Activated naive CD8-positive, alpha-beta T cell treated with anti-CD3 and anti-CD28 coated beads for 36 hours (primary cell): Measurements from ENCODE around the gene CYGB. TPM values are rescaled to one million over a fixed set of nuclear protein-coding genes. Genes with fewer than 3 reads are reported as not detected.
"Not testable (repeated sequence)": the region's sequence is repeated elsewhere in the genome, so short reads cannot be mapped to it uniquely, and the experiment has no call there.

Experiments used
- DNase-seq: peaks from one replicate; pipeline ENCODE4 v3.0.0; 2021
- H3K27ac Mint-ChIP-seq: one replicate; pipeline ENCODE4 v1.8.0; 2022; ENCODE audit warnings: mild to moderate bottlenecking, moderate library complexity, mixed read lengths
- H3K27me3 Mint-ChIP-seq: one replicate; pipeline ENCODE4 v1.8.0; 2022; ENCODE audit warnings: mild to moderate bottlenecking, mixed read lengths
- H3K36me3 Mint-ChIP-seq: one replicate; pipeline ENCODE4 v1.8.0; 2021; ENCODE audit warnings: mild to moderate bottlenecking, mixed read lengths
- H3K4me1 Mint-ChIP-seq: one replicate; pipeline ENCODE4 v1.8.0; 2021; ENCODE audit warnings: mixed read lengths
- H3K4me3 Mint-ChIP-seq: one replicate; pipeline ENCODE4 v1.8.0; 2022; ENCODE audit warnings: mild to moderate bottlenecking, moderate library complexity, mixed read lengths
- H3K9me3 Mint-ChIP-seq: one replicate; pipeline ENCODE4 v1.8.0; 2022; ENCODE audit warnings: mixed read lengths
- total RNA-seq, 2 experiments: library from RNA; stranded (reverse); gene quantifications; one replicate each; pipeline ENCODE4 v1.2.3, GENCODE V29; 2021

CYGB gene
- total RNA-seq, 2 experiments from 2014 or later, result 0.33 to 0.62 TPM

GRCh38 chr17:76572201-76572910 lies 34.8 kb upstream of the CYGB start:
- peaks cover 10% of the 10 kb centered on the region for H3K4me1 Mint-ChIP-seq
- H3K4me3 Mint-ChIP-seq, result no peak overlapping the region
- DNase-seq, result no peak
- no peaks in the 10 kb centered on the region for H3K27me3 Mint-ChIP-seq
- H3K9me3 Mint-ChIP-seq, result no peaks in the 10 kb centered on the region
- H3K27ac Mint-ChIP-seq, result no peak overlapping the region
- H3K36me3 Mint-ChIP-seq, result peaks cover 6% of the 10 kb centered on the region

GRCh38 chr17:76570877-76571471 lies 33.5 kb upstream of the CYGB start:
- H3K4me3 Mint-ChIP-seq, result no peak overlapping the region

GRCh38 chr17:76570457-76570856 lies 32.9 kb upstream of the CYGB start:
- no peak overlapping the region for H3K27ac Mint-ChIP-seq
- no peaks in the 10 kb centered on the region for H3K27me3 Mint-ChIP-seq
- no peaks in the 10 kb centered on the region for H3K9me3 Mint-ChIP-seq
- H3K4me1 Mint-ChIP-seq, result peaks cover 22% of the 10 kb centered on the region
- H3K36me3 Mint-ChIP-seq, result peaks cover 18% of the 10 kb centered on the region
- no peak for DNase-seq
- H3K4me3 Mint-ChIP-seq, result no peak overlapping the region

More at GRCh38 chr17:76570877-76571471, 33.5 kb upstream of the CYGB start:
- Mint-ChIP-seq H3K4me1 (peaks cover 18% of the 10 kb centered on the region), H3K27ac (no peak overlapping the region), H3K9me3 (no peaks in the 10 kb centered on the region), H3K36me3 (peaks cover 14% of the 10 kb centered on the region), H3K27me3 (no peaks in the 10 kb centered on the region)
- DNase-seq, result no peak

GRCh38 chr17:76569607-76570279 lies 32.2 kb upstream of the CYGB start:
- no peaks in the 10 kb centered on the region for H3K9me3 Mint-ChIP-seq
- DNase-seq, result no peak
- H3K27me3 Mint-ChIP-seq, result no peaks in the 10 kb centered on the region
- H3K4me1 Mint-ChIP-seq, result peaks cover 26% of the 10 kb centered on the region
- no peak overlapping the region for H3K4me3 Mint-ChIP-seq
- H3K36me3 Mint-ChIP-seq, result peaks cover 25% of the 10 kb centered on the region
- H3K27ac Mint-ChIP-seq, result no peak overlapping the region

- DNase-seq, result no peak
- Mint-ChIP-seq H3K27ac (no peak overlapping the region), H3K27me3 (no peaks in the 10 kb centered on the region), H3K4me1 (peaks cover 26% of the 10 kb centered on the region), H3K36me3 (peaks cover 25% of the 10 kb centered on the region), H3K4me3 (no peak overlapping the region), H3K9me3 (no peaks in the 10 kb centered on the region)
Measured at GRCh38 chr17:76568811-76569221, 31.3 kb upstream of the CYGB start.

GRCh38 chr17:76567634-76568432 lies 30.3 kb upstream of the CYGB start:
- no peaks in the 10 kb centered on the region for H3K9me3 Mint-ChIP-seq
- H3K4me3 Mint-ChIP-seq, result no peak overlapping the region
- no peaks in the 10 kb centered on the region for H3K27me3 Mint-ChIP-seq
- H3K4me1 Mint-ChIP-seq, result peaks cover 33% of the 10 kb centered on the region
- peaks cover 32% of the 10 kb centered on the region for H3K36me3 Mint-ChIP-seq
- no peak for DNase-seq
- H3K27ac Mint-ChIP-seq, result no peak overlapping the region

GRCh38 chr17:76566988-76567431 lies 29.5 kb upstream of the CYGB start:
- Mint-ChIP-seq H3K9me3 (no peaks in the 10 kb centered on the region), H3K36me3 (peaks cover 37% of the 10 kb centered on the region), H3K4me3 (peak overlapping the region; percentile 32), H3K27ac (peak overlapping the region; percentile 65), H3K4me1 (peaks cover 39% of the 10 kb centered on the region), H3K27me3 (no peaks in the 10 kb centered on the region)
- DNase-seq, result no peak

- H3K27me3 Mint-ChIP-seq, result no peaks in the 10 kb centered on the region
- H3K4me3 Mint-ChIP-seq, result no peak overlapping the region
- DNase-seq, result no peak
- no peaks in the 10 kb centered on the region for H3K9me3 Mint-ChIP-seq
- peaks cover 41% of the 10 kb centered on the region for H3K36me3 Mint-ChIP-seq
- H3K27ac Mint-ChIP-seq, result peak overlapping the region; percentile 65
- peaks cover 43% of the 10 kb centered on the region for H3K4me1 Mint-ChIP-seq
Measured at GRCh38 chr17:76566613-76566943, 29.1 kb upstream of the CYGB start.

GRCh38 chr17:76565728-76566612 lies 28.5 kb upstream of the CYGB start:
- DNase-seq, result no peak
- Mint-ChIP-seq H3K27me3 (no peaks in the 10 kb centered on the region), H3K4me3 (no peak overlapping the region), H3K4me1 (peaks cover 49% of the 10 kb centered on the region), H3K27ac (peak overlapping the region; percentile 23), H3K36me3 (peaks cover 47% of the 10 kb centered on the region), H3K9me3 (no peaks in the 10 kb centered on the region)

GRCh38 chr17:76564991-76565727 lies 27.6 kb upstream of the CYGB start:
- H3K36me3 Mint-ChIP-seq, result peaks cover 51% of the 10 kb centered on the region
- not testable (repeated sequence) for DNase-seq, H3K27me3 Mint-ChIP-seq, H3K9me3 Mint-ChIP-seq, H3K4me3 Mint-ChIP-seq
- H3K27ac Mint-ChIP-seq, result peak overlapping the region; percentile 23
- H3K4me1 Mint-ChIP-seq, result peaks cover 57% of the 10 kb centered on the region

GRCh38 chr17:76563359-76563758 lies 25.9 kb upstream of the CYGB start:
- DNase-seq, H3K9me3 Mint-ChIP-seq, H3K4me3 Mint-ChIP-seq, H3K27me3 Mint-ChIP-seq: not testable (repeated sequence)
- Mint-ChIP-seq H3K4me1 (peaks cover 69% of the 10 kb centered on the region), H3K36me3 (peaks cover 68% of the 10 kb centered on the region), H3K27ac (peak overlapping the region; percentile 76)

GRCh38 chr17:76562734-76563148 lies 25.2 kb upstream of the CYGB start:
- DNase-seq, result no peak
- H3K4me1 Mint-ChIP-seq, result peaks cover 65% of the 10 kb centered on the region
- H3K27me3 Mint-ChIP-seq, result peaks cover under 1% of the 10 kb centered on the region
- H3K4me3 Mint-ChIP-seq, result peak overlapping the region; percentile 40
- peaks cover 73% of the 10 kb centered on the region for H3K36me3 Mint-ChIP-seq
- H3K9me3 Mint-ChIP-seq, result no peaks in the 10 kb centered on the region
- H3K27ac Mint-ChIP-seq, result peak overlapping the region; percentile 76

- peaks cover 6% of the 10 kb centered on the region for H3K27me3 Mint-ChIP-seq
- H3K36me3 Mint-ChIP-seq, result peaks cover 76% of the 10 kb centered on the region
- DNase-seq, result no peak
- H3K27ac Mint-ChIP-seq, result peak overlapping the region; percentile 72
- H3K9me3 Mint-ChIP-seq, result no peaks in the 10 kb centered on the region
- H3K4me1 Mint-ChIP-seq, result peaks cover 57% of the 10 kb centered on the region
- H3K4me3 Mint-ChIP-seq, result peak overlapping the region; percentile 58
Measured at GRCh38 chr17:76561799-76562268, 24.3 kb upstream of the CYGB start.
